ENCODE data around the gene HOXA6. TPM values are rescaled to one million over a fixed set of nuclear protein-coding genes. Genes with fewer than 3 reads are reported as not detected.

HOXA6 gene
- total RNA-seq, 2 experiments from 2014 or later = 4.1 to 12.0 TPM

GRCh38 chr7:27107391-27108381 lies 39.9 kb downstream of the HOXA6 start:
- intact Hi-C loops (cut with micrococcal nuclease; ENCODE audit: unreplicated experiment) = no loop called here
- TF ChIP-seq CTCF (conservative IDR thresholded peaks at IDR 0.05; ENCODE audit: low read length) (no peak), EZH2phosphoT487 (IDR thresholded peaks at IDR 0.05; ENCODE audit: borderline replicate concordance, low read depth, low read length) (no peak)
- no peaks in the 10 kb centered on the region for H3K9me3 ChIP-seq (ENCODE audit: low read length)
- H3K9me2 ChIP-seq (ENCODE audit: insufficient read depth, low read length) = no peaks in the 10 kb centered on the region
- BruUV-seq (replicated peaks) = no TSS peak
- no peaks in the 10 kb centered on the region for H4K20me1 ChIP-seq (ENCODE audit: insufficient read depth, low read length)
- no peaks in the 10 kb centered on the region for H3K4me1 ChIP-seq (ENCODE audit: insufficient read depth, low read length, poor library complexity, severe bottlenecking)
- no peaks in the 10 kb centered on the region for H3K79me2 ChIP-seq (ENCODE audit: insufficient read depth, low read depth, low read length)
- no peak overlapping the region for H3K27ac ChIP-seq (ENCODE audit: low read depth, low read length, poor library complexity, severe bottlenecking)
- H3K36me3 ChIP-seq (ENCODE audit: insufficient read depth, low read length) = no peaks in the 10 kb centered on the region
- no peak for DNase-seq (ENCODE audit: low spot score)
- H2AFZ ChIP-seq (ENCODE audit: low read length) = no peak overlapping the region
- H3K4me3 ChIP-seq (ENCODE audit: low read depth, low read length, poor library complexity, severe bottlenecking) = no peak overlapping the region
- no peak overlapping the region for H3K4me2 ChIP-seq (ENCODE audit: low read length)
- ChIA-PET CTCF (ENCODE audit: unreplicated experiment) (no interaction called here), POLR2A (no interaction called here)

DNA sequence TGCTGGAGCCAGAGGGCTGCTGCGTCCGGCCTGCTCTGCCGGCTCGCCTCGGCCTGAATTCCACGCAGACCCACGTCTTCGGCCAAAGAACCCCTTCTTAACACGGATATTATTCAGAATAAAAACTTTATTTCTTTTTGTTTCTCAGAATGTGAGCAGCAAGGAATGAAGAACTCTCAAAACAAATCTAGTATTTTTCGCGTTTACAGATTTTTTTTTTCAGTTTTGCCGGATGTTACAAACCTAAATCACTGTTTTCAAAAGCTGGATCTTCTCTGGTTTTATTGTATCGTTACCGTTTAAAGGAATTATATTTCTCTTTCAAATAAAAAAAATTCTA lies 40.7 kb downstream of the HOXA6 start:
- no TSS peak for BruUV-seq (replicated peaks)
- Histone ChIP-seq H3K4me1 (ENCODE audit: insufficient read depth, low read length, poor library complexity, severe bottlenecking) (no peaks in the 10 kb centered on the region), H3K4me2 (ENCODE audit: low read length) (no peak overlapping the region), H4K20me1 (ENCODE audit: insufficient read depth, low read length) (no peaks in the 10 kb centered on the region), H3K27ac (ENCODE audit: low read depth, low read length, poor library complexity, severe bottlenecking) (no peak overlapping the region), H3K79me2 (ENCODE audit: insufficient read depth, low read depth, low read length) (no peaks in the 10 kb centered on the region), H3K36me3 (ENCODE audit: insufficient read depth, low read length) (no peaks in the 10 kb centered on the region), H3K9me2 (ENCODE audit: insufficient read depth, low read length) (no peaks in the 10 kb centered on the region), H2AFZ (ENCODE audit: low read length) (no peak overlapping the region), H3K9me3 (ENCODE audit: low read length) (no peaks in the 10 kb centered on the region), H3K4me3 (ENCODE audit: low read depth, low read length, poor library complexity, severe bottlenecking) (no peak overlapping the region)
- POLR2A ChIA-PET = no interaction called here
- intact Hi-C loops (cut with micrococcal nuclease; ENCODE audit: unreplicated experiment) = no loop called here
- no peak for DNase-seq (ENCODE audit: low spot score)
- CTCF ChIA-PET (ENCODE audit: unreplicated experiment) = no interaction called here
- TF ChIP-seq EZH2phosphoT487 (IDR thresholded peaks at IDR 0.05; ENCODE audit: borderline replicate concordance, low read depth, low read length) (no peak), CTCF (conservative IDR thresholded peaks at IDR 0.05; ENCODE audit: low read length) (no peak)
